Adrenal gland (tissue), 5 donors: Measurements from ENCODE around the gene CRACR2A.

Experiments
- POLR2A ChIP-seq, 2 donors: fragments of 450-650 bp; IDR thresholded peaks; one replicate each; pipeline ENCODE4 v1.6.1; 2017; ENCODE audit warnings: antibody characterized with exemption in 2 of 2, mild to moderate bottlenecking in 2 of 2, moderate library complexity in 1 of 2
- TF ChIP-seq, protein P1 (sequence below), 6 experiments: fragments of 450-650 bp in 4 of 6; fragments of 200-600 bp in 2 of 6; sonication (generic) in 1 of 6; IDR thresholded peaks; 1 replicate in 5 of 6; 2 replicates in 1 of 6; pipeline versions ENCODE4 v1.5.1 to v1.8.0; 2016 to 2021; ENCODE audit warnings: antibody characterized with exemption in 6 of 6, mild to moderate bottlenecking in 2 of 6, moderate library complexity in 1 of 6
- donor health status: DM: no; HTN: no; CAD: no.

DNA sequence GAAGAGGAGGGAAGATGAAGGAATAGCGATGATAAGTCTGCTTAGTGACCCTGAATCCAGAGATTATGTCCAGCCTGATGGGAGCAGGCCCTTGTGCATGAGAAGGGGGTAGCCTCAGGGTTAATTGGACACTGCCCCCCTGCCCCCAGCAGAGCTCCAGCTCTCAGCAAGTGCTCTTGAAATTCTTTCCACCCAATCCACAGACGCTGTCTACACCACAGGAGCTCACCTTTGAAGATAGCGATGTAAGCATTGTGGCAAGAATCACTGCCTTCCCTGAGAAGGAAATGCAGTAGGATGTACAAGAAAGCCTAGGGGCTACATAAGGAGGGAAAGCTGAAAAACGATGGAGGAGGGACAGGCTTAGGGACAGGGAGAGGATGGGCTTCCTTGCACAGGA is 39.4 kb downstream of the CRACR2A start:
- TF ChIP-seq, protein P1, sequence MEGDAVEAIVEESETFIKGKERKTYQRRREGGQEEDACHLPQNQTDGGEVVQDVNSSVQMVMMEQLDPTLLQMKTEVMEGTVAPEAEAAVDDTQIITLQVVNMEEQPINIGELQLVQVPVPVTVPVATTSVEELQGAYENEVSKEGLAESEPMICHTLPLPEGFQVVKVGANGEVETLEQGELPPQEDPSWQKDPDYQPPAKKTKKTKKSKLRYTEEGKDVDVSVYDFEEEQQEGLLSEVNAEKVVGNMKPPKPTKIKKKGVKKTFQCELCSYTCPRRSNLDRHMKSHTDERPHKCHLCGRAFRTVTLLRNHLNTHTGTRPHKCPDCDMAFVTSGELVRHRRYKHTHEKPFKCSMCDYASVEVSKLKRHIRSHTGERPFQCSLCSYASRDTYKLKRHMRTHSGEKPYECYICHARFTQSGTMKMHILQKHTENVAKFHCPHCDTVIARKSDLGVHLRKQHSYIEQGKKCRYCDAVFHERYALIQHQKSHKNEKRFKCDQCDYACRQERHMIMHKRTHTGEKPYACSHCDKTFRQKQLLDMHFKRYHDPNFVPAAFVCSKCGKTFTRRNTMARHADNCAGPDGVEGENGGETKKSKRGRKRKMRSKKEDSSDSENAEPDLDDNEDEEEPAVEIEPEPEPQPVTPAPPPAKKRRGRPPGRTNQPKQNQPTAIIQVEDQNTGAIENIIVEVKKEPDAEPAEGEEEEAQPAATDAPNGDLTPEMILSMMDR (IDR thresholded peaks at IDR 0.05), result no peak
- TF ChIP-seq POLR2A (IDR thresholded peaks at IDR 0.05), result no peak
